Activated CD4-positive, alpha-beta memory T cell treated with anti-CD3 and anti-CD28 coated beads for 36 hours (primary cell): Measurements from ENCODE around the gene ACBD6. TPM values are rescaled to one million over a fixed set of nuclear protein-coding genes. Genes with fewer than 3 reads are reported as not detected.

ENCODE experiments used
- CTCF ChIA-PET: fragments of 350-600 bp; sonication (Branson Sonifier 250); formaldehyde crosslinking; loops from one replicate; lab custom pipeline; 2021; ENCODE audit warnings: antibody characterized with exemption, inconsistent platforms; lab: Charles Lee
- POLR2A ChIA-PET: fragments of 350-600 bp; sonication (Branson Sonifier 250); formaldehyde crosslinking; loops from one replicate; lab custom pipeline; 2021; ENCODE audit warnings: antibody characterized with exemption; lab: Charles Lee
- DNase-seq: peaks from one replicate; pipeline ENCODE4 v3.0.0-alpha.2; 2020
- H3K27ac Mint-ChIP-seq: one replicate; pipeline ENCODE4 v1.8.0; 2021; ENCODE audit warnings: mixed read lengths
- H3K27me3 Mint-ChIP-seq: one replicate; pipeline ENCODE4 v1.8.0; 2021; ENCODE audit warnings: mixed read lengths
- H3K36me3 Mint-ChIP-seq: one replicate; pipeline ENCODE4 v1.8.0; 2021; ENCODE audit warnings: mixed read lengths
- H3K4me1 Mint-ChIP-seq: one replicate; pipeline ENCODE4 v1.8.0; 2021; ENCODE audit warnings: low read depth, mixed read lengths
- H3K4me3 Mint-ChIP-seq: one replicate; pipeline ENCODE4 v1.8.0; 2021; ENCODE audit warnings: mild to moderate bottlenecking, mixed read lengths
- H3K9me3 Mint-ChIP-seq: one replicate; pipeline ENCODE4 v1.8.0; 2021; ENCODE audit warnings: mixed read lengths
- intact Hi-C: fragments of 100-400 bp; cut with micrococcal nuclease; formaldehyde crosslinking; loops from one replicate; pipeline ENCODE4 v1.15.1; 2023
- total RNA-seq, 2 experiments: library from RNA; stranded (reverse); gene quantifications; one replicate each; pipeline ENCODE4 v1.2.3, GENCODE V29; 2021

The ACBD6 gene
- total RNA-seq, 2 experiments from 2014 or later, result 36.7 to 40.8 TPM

DNA sequence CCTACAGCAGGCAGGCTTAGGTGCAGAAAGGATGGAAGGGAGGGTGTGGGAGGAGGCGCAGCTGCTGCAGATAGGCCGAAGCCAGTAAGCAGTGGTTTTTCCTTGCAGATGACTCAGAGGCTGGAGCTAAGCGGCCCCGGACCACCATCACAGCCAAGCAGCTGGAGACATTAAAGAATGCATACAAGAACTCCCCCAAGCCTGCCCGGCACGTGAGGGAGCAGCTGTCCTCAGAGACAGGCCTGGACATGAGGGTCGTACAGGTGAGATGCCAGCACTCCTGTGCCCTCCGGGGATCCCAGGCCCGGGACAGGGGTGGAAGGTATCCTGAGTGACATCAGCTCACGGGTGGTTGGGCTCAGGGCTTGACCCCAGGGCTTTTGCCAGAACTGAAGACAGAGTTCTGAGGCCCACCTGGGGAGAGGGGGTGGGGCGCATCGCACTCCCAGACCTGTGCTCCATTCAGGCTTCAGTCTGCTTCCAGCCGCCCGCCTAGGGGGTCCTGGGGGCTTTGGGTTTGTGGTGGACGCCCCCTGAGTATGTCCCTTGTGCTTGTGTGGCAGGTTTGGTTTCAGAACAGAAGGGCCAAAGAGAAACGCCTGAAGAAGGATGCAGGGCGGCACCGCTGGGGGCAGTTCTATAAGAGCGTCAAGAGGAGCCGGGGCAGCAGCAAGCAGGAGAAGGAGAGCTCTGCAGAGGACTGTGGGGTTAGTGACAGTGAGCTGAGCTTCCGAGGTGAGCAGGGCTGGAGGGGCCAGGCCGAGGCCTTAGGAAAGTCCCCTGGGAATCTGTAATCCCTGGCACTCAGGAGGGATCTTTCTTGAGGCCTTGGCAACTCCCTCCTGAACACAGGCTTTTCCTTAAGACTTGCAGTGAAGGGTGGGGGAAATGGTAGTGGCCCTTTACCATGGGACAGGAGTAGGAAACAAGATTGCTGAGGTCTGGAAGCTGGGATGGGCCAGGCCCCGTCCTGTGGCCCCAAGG, 230.8 kb downstream of the ACBD6 start:
- ChIA-PET POLR2A (no interaction called here), CTCF (interaction anchor here (1.5 kb wide), 1 partner anchor 206 kb away, joined by 4 read pairs; no protein-coding TSS in a partner anchor)
- peaks cover 11% of the 10 kb centered on the region for H3K36me3 Mint-ChIP-seq
- DNase-seq, result no peak
- H3K4me1 Mint-ChIP-seq, result no peaks in the 10 kb centered on the region
- intact Hi-C loops, result no loop called here
- no peak overlapping the region for H3K27ac Mint-ChIP-seq
- no peak overlapping the region for H3K4me3 Mint-ChIP-seq
- H3K27me3 Mint-ChIP-seq, result no peaks in the 10 kb centered on the region
- H3K9me3 Mint-ChIP-seq, result no peaks in the 10 kb centered on the region

DNA sequence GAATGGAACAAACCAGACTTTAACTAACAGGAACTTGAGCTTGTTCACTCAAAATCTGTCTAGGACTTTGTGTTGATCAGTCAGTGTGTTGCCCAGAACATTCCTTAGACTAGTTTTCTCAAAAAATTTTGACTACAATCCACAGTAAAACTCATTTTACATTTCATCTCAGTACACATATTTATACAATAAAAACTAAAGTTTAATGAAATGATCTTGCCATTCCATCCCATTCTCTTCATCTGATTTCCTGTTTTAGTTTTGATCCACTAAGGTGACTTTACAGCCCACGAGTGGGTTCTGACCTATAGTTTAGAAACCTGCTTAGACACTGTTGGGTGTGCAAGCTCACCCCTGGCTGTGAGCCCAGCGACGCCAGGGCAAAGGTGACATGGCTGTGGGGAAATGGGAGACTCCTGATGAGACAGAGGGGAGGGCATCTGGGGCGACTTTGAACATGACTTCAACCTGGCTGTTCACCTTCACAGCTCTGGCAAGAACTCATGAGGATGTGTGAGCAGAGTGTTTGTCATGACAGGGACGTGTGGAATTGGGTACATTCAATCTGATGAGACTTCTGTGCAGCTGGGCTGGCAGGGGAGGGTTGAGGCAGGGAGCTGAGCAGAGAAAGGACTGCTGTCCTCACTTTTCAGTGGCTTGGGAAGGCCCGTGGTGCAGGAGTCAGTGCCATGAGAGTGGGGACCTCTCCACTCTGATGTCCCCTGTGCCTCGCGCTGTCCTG, 231.7 kb downstream of the ACBD6 start:
- POLR2A ChIA-PET, result no interaction called here
- Mint-ChIP-seq H3K36me3 (peaks cover 11% of the 10 kb centered on the region), H3K4me3 (no peak overlapping the region), H3K9me3 (no peaks in the 10 kb centered on the region), H3K27me3 (no peaks in the 10 kb centered on the region), H3K4me1 (no peaks in the 10 kb centered on the region), H3K27ac (no peak overlapping the region)
- intact Hi-C loops, result no loop called here
- DNase-seq, result no peak
- CTCF ChIA-PET, result interaction anchor here (1.0 to 1.5 kb wide), 2 partner anchors 207 to 212 kb away, joined by 3 to 4 read pairs; no protein-coding TSS in a partner anchor

DNA sequence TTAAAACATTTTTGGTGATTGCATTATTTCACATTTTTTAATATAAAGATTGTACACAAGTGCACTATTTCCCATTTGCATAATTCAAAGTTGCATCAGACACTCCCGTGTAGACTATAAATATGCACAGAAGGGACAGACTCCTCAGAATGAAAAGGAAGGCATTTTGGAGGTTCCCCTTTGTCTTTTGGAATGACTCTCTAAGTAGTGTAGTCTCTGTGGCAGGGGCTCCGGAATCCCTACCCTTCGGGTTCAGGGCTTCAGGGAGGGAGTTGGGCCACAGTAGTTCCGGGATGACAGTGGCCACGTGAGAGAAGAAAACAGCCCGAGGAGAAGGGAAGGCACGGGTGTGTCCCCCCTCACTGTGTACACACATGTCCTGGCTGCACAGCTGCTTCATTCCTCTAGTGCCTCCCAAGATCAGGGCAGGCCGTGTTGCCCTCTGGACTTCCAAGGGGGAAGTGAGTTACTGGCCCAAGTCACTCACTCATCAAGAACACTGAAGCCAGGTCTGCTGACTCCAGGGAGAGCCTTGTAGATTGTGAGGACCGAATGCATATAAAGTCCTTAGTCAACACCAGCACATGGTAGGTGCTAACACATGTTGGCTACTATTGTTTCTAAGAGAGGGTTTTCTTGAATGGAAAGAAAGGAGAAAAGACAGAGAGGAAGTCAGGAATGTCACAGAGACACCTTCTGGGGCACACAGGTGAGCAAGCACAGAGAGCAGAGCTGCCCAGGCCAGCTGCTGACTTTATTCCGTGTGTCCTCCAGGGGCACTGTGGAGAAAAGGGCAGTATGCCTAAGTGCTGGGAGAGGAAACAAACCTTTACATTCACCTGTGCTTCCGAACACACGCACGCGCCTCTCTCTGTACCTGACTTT, 232.5 kb downstream of the ACBD6 start:
- no peak overlapping the region for H3K4me3 Mint-ChIP-seq
- ChIA-PET POLR2A (interaction anchor here (0.6 kb wide), 1 partner anchor 230 kb away, joined by 3 read pairs; no protein-coding TSS in a partner anchor), CTCF (interaction anchor here (1.0 to 1.5 kb wide), 2 partner anchors 208 to 213 kb away, joined by 3 to 4 read pairs; no protein-coding TSS in a partner anchor)
- H3K36me3 Mint-ChIP-seq, result peaks cover 7% of the 10 kb centered on the region
- no peaks in the 10 kb centered on the region for H3K27me3 Mint-ChIP-seq
- no peak for DNase-seq
- intact Hi-C loops, result no loop called here
- H3K27ac Mint-ChIP-seq, result no peak overlapping the region
- no peaks in the 10 kb centered on the region for H3K4me1 Mint-ChIP-seq
- H3K9me3 Mint-ChIP-seq, result no peaks in the 10 kb centered on the region

DNA sequence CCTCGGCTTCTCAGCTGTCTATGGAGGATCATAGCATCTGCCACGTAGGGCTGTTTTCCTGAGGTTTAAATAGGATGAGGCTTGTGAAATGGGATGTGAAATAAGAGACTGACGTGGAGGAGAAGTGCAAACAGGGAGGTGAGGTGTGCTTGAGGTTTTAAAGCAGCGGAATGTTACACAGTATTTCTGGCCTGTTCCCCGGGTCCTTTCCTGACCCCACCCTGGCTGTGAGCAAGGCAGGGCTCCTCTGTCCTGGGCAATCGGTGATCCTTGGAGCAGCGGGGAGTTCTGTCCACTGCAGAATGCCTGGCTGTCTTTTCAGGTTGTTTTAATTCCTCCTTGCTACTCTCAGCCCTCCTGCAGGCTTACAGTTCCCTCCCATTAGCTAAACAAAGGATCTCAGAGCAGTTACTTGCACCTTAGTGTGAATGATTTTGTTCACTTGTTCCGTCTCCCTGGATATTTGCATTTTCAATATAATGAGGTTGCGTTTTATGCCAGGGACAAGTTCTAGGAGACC, 233.8 kb downstream of the ACBD6 start:
- ChIA-PET CTCF (no interaction called here), POLR2A (no interaction called here)
- no peaks in the 10 kb centered on the region for H3K27me3 Mint-ChIP-seq
- H3K4me3 Mint-ChIP-seq, result no peak overlapping the region
- intact Hi-C loops, result no loop called here
- H3K36me3 Mint-ChIP-seq, result peaks cover under 1% of the 10 kb centered on the region
- no peak for DNase-seq
- H3K27ac Mint-ChIP-seq, result no peak overlapping the region
- H3K4me1 Mint-ChIP-seq, result no peaks in the 10 kb centered on the region
- H3K9me3 Mint-ChIP-seq, result no peaks in the 10 kb centered on the region

DNA sequence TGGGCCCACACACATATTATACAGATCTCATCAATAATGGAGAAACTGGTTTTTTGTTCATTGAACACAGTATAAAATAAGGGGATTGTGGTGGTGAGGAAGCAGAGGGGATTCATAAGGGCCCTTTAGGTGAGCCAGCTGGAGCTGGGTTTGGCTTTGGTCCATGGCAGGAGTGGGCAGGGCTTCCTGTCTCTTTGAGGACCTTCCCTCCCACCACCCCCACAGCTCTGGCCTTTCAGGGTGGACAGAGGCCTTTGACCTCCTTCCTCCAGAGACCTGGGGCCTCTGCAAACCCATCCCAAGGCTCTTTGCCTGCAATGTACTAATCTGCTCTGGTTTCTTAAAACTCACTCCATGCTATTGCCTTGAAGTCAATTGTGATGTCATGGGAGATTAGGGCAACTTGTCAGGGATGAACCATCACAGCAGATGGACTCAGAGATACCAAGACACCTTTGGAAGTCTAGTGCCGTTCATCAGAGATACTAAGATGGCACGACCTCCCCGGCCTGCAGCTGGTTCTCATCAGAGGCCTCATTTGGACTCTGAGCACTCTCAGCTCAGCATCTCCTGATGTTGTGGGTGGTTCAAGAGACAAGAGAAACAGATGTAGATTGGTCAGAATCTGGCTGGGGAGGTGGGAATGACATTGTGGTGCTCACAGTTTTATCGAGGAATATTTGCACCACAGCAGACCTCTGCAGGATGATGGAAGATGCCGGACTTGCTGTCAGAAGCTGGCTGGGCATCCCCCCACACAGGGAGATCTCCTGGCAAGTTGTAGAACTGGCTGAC, 234.4 kb downstream of the ACBD6 start:
- Mint-ChIP-seq H3K27ac (no peak overlapping the region), H3K4me1 (no peaks in the 10 kb centered on the region), H3K27me3 (no peaks in the 10 kb centered on the region), H3K4me3 (no peak overlapping the region), H3K36me3 (no peaks in the 10 kb centered on the region), H3K9me3 (no peaks in the 10 kb centered on the region)
- ChIA-PET POLR2A (no interaction called here), CTCF (interaction anchor here (1.9 kb wide), 1 partner anchor 210 kb away, joined by 5 read pairs; no protein-coding TSS in a partner anchor)
- DNase-seq, result no peak
- intact Hi-C loops, result no loop called here

DNA sequence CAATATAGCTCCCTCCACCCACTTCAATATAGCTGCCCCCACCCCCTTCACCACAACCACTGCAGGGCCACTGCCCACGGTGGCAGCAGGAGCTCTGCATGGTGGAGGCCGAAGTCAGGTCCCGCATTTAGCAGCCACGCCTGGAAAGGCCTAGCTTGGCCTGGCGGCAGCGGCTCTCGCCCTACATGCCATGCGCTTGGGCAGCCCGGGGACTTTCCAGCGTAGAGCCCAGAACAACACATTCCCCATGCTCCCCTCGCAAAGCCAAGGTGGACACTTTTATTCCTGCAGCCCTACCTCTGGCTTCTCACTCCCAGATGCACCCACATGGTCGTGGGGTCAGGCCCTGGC, 235.2 kb downstream of the ACBD6 start:
- DNase-seq, result no peak
- POLR2A ChIA-PET, result no interaction called here

DNA sequence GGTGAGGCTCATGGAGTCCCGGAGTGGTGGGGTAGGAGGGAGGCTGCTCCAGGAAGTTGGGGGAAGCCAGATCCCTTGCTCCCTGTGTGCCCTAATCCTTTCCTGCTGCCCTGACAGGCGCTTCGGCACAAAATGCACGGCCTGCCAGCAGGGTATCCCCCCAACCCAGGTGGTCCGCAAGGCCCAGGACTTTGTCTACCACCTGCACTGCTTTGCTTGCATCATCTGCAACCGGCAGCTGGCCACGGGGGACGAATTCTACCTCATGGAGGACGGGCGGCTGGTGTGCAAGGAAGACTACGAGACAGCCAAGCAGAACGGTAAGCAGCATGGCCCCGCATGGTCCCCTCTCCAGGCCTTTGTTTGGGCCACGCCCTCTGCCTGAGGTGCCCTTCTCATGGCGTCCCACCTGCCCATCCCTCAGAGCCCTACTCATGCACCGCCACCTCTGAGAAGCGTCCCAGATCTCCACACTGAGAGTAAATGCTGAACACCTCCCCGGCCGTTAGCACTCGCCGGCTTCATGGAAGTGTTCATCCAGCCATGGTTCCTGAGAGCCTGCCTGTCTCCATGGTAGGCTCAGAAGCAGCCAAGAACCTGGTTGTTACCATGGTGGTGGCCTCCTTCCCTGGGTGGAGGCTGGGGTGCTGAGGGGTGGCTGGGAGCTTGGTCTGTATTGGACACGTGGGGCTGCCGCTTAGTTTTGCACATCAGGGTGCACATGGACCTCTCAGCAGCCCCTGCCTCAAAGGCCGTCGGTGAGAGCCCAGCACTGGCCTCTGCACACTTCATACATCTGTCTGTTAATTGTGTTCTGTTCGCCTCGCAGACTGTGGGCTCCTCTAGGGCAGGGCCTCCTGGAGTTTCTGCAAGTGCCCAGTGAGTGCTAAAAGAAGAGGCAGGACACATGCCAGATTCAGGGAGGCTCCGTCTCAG, 235.8 kb downstream of the ACBD6 start:
- no peak overlapping the region for H3K4me3 Mint-ChIP-seq
- ChIA-PET CTCF (interaction anchor here (1.9 kb wide), 1 partner anchor 211 kb away, joined by 5 read pairs; no protein-coding TSS in a partner anchor), POLR2A (no interaction called here)
- H3K27me3 Mint-ChIP-seq, result no peaks in the 10 kb centered on the region
- intact Hi-C loops, result no loop called here
- no peak overlapping the region for H3K27ac Mint-ChIP-seq
- no peaks in the 10 kb centered on the region for H3K4me1 Mint-ChIP-seq
- no peak for DNase-seq
- H3K36me3 Mint-ChIP-seq, result no peaks in the 10 kb centered on the region
- H3K9me3 Mint-ChIP-seq, result no peaks in the 10 kb centered on the region

More for the DNA sequence above, 235.2 kb downstream of the ACBD6 start:
- Mint-ChIP-seq H3K27me3 (no peaks in the 10 kb centered on the region), H3K9me3 (no peaks in the 10 kb centered on the region), H3K4me3 (no peak overlapping the region), H3K27ac (no peak overlapping the region), H3K36me3 (no peaks in the 10 kb centered on the region), H3K4me1 (no peaks in the 10 kb centered on the region)
- intact Hi-C loops, result no loop called here
- CTCF ChIA-PET, result interaction anchor here (1.9 kb wide), 1 partner anchor 211 kb away, joined by 5 read pairs; no protein-coding TSS in a partner anchor

DNA sequence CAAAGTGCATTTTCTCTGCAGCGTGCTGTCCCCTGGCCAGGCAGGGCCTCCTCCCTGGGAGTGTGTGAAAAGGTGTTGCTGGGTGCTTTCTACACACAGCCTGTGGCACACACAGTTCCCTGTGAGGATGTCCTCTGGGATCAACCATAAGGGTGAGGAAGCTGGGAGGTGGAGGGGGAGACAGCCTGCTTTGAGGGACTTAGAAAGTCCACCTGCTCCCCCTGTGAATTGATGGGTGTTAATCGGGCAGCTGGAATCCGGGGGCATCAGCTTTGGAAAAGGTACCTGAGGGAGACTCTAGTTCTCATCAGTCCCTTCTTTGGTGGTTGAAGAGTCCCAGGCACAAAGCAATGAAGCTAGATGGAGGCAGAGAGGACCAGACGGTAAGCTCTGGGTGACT, 236.5 kb downstream of the ACBD6 start:
- Mint-ChIP-seq H3K4me3 (no peak overlapping the region), H3K9me3 (no peaks in the 10 kb centered on the region), H3K4me1 (no peaks in the 10 kb centered on the region), H3K27ac (no peak overlapping the region), H3K36me3 (no peaks in the 10 kb centered on the region), H3K27me3 (no peaks in the 10 kb centered on the region)
- ChIA-PET CTCF (interaction anchor here (1.1 kb wide), 1 partner anchor 13 kb away, joined by 3 read pairs; no protein-coding TSS in a partner anchor), POLR2A (no interaction called here)
- intact Hi-C loops, result no loop called here
- DNase-seq, result no peak

DNA sequence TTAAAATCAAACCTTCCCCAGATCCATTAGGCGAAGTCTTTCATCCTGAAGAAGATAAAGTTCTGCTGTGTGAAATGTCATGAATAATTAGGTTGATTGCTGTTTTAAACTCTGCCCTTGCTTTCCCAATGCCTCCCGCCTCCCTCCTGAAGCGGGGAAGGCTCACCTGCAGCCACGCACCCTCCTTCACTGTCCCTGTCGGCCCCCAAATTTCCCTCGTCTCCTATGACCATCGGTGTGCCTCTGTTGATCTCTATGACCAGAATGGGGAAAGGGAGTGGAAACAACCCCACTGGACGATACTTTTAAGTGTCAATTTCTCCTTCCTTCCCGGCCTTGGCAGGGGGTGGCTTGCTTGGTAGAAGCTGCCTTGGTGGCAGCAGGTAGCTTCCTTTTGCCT, 237.2 kb downstream of the ACBD6 start:
- no peak overlapping the region for H3K4me3 Mint-ChIP-seq
- no peak for DNase-seq
- H3K36me3 Mint-ChIP-seq, result no peaks in the 10 kb centered on the region
- POLR2A ChIA-PET, result no interaction called here
- no peaks in the 10 kb centered on the region for H3K9me3 Mint-ChIP-seq
- intact Hi-C loops, result no loop called here
- CTCF ChIA-PET, result interaction anchor here (1.1 kb wide), 1 partner anchor 12 kb away, joined by 3 read pairs; no protein-coding TSS in a partner anchor
- H3K27me3 Mint-ChIP-seq, result no peaks in the 10 kb centered on the region
- no peaks in the 10 kb centered on the region for H3K4me1 Mint-ChIP-seq
- no peak overlapping the region for H3K27ac Mint-ChIP-seq

DNA sequence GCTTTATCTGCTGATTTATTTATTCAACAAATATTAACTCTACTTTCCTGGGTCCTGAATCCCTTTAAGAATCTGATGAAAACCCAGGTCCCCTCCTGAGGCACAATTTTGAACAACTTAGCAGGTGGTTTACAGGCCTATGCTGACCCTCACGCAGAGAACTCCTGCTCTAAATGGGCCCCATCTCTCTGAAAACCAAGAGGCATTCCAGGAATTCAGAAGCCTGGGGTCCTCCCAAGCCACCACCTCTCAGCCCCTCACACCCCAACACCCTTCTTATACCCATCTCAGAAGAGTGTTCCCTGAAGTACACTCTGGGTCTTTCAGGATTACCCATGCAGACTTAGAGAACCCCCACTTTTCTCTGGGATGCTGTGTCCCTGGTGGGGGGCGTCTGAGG, 237.8 kb downstream of the ACBD6 start:
- Mint-ChIP-seq H3K4me3 (no peak overlapping the region), H3K36me3 (no peaks in the 10 kb centered on the region), H3K27ac (no peak overlapping the region), H3K27me3 (no peaks in the 10 kb centered on the region), H3K4me1 (no peaks in the 10 kb centered on the region), H3K9me3 (no peaks in the 10 kb centered on the region)
- POLR2A ChIA-PET, result no interaction called here
- intact Hi-C loops, result no loop called here
- DNase-seq, result no peak
- CTCF ChIA-PET, result no interaction called here
